Fibroblast of skin of right biceps (primary cell): Measurements from ENCODE around the gene NR1H4.
"Not testable (repeated sequence)": the region's sequence is repeated elsewhere in the genome, so short reads cannot be mapped to it uniquely, and the experiment has no call there.

Experiments used
- DNase-seq: peaks from one replicate; pipeline ENCODE4 v3.0.0-alpha.2; 2013

The NR1H4 gene

DNA sequence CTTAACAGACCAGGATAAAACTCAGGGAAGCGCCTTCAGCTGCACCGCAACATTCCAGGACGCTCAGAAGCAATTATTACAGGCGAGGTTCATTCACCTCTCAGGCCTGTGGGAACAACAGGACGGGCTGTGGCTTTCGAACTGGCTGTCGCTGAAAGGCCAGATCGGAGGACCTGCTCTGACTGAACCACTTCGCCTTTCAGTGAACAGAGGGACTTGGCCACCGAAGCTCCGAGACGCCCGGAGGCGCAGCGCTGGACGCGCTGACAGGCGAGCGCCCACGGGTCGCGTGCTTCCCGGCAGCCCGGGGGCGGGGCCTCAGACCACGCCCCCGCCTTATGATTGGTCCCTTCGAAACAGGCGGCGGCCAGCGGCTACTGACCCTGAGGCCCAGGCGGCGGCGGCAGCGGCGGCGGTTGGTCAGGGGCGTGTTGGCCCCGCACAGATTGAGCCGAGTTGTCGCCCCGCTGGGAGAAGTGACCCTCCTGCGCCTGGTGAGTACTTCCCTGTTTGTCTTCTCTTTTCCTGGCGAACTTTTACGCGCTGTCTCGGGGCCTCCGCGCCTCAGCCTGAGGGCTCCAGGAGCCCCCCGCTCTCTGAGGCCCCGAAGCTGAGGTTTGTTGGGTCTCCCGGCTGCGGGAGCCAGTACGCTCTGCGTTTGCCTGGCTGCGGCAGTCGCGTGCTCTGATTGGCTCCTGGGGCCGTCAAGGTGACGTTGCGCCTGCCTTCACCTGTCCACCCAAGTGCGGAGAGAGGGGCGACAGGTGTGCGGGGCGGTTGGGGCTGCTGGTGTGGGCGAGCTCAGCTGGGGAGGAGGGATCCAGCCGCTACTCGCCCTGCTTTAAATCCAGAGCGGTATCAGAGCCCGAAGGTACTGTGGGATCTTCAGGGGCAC, 99.9 kb downstream of the NR1H4 start, which contains the start of gene GAS2L3:
Gene GAS2L3 (plus strand): TSS at position 393 of the 895 bp plus-strand sequence. CDS start 21,221 bp downstream, outside the sequence.
- peak; percentile 79 for DNase-seq

DNA sequence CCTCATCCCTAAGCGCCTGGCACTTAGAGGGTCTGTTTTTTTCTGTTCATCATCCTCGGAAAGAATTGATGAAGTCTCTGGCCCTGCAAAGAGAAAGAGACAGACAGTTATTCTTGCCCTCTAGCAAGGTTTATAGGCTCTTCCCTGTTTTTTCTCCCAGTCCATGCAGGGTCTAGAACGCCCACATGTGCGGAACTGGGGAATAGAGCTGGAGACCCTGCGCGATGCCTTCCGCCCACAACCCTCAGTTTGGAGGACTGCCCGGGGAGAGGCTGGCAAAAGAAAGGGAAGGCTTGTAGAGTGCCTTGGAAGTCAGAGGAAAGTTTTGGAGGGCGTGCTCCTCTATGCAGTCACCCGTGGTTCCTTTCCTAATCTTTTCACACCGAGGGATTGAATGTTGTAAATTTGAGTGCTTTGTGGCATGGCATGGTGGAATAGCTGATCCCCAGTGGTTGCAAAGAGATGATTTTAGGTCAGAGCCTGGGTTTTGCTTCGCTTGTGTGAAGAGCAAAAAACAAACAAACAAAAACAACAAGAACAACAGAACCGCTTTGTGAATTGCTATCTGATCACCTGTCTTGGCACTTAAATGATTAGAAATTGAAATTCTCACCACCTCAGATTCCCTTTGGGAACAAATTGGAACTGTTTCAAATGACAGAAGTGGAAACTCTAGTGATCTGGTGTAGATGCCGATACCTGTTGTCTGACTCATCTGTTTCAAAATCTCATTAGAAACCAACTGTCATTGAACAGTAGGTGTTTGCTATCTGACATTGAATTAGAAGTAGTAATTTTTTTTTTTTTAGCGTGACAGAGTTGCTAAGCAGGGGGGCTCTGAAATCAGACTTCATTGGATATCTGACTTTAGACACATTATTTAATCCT, 100.8 kb downstream of the NR1H4 start:
- peak; percentile 11 for DNase-seq

DNA sequence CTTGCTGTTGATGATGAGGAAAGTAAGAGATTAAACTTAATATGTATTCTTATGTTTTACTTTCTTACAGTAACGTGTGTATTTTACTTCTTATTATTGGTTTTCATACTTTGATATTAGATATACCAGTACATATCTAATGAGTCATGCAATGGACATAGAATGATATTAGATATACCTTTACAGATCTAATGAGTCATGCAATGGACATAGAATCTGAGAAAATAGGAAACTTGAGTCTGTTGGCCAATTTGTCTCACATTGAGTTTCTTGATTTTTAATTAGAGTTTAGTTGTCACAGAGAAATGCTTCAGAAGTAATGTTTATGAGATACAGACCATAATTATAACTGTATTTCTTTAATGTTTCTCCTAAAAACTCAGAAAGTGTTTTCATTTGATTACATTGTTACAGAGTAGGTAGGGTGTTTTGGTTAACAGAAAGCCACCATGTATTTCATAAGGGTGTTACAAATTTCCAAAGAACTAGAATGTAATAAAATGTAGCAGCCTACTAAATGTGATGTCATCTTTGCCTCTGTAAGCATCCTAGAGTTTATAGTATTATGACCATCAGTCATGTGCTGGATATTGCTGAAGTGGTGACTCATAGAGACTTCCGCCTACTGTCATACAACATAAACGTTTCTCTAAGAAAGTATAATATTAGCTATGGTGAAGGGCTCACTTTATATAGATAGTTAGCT, 102.8 kb downstream of the NR1H4 start:
- DNase-seq, result peak; percentile 77

DNA sequence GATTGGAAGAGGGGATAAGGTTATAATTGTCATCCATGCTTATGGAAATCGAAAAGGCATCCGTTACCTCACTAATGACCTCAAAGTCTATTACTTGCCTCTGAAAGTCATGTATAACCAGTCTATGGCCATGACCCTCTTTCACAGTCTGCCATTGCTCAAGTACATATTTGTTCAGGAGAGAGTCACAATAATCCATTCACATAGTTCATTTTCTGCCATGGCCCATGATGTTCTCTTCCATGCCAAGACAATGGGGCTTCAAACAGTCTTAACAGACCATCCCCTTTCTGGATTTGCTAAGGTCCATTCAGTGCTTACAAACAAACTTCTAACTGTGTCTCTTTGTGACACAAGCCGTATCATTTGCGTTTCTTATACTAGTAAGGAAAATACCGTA, 105.3 kb downstream of the NR1H4 start:
- no peak for DNase-seq

DNA sequence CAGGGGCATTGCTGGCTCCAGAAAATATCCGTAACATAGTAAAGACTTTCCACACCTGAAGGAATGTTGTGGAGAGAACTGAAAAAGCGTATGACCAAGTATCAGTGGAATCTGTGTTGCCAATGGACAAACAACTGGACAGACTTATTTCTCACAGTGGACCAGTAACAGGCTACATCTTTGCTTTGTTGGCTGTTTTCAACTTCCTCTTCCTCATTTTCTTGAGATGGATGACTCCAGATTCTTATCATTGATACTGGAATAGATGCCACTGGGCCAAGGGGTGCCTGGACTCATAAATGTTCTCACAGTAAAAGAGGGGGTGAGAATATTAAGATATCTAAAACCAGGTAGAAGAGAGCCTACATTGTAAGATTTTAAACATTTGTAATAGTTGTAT, 106.2 kb downstream of the NR1H4 start:
- DNase-seq, result no peak

DNA sequence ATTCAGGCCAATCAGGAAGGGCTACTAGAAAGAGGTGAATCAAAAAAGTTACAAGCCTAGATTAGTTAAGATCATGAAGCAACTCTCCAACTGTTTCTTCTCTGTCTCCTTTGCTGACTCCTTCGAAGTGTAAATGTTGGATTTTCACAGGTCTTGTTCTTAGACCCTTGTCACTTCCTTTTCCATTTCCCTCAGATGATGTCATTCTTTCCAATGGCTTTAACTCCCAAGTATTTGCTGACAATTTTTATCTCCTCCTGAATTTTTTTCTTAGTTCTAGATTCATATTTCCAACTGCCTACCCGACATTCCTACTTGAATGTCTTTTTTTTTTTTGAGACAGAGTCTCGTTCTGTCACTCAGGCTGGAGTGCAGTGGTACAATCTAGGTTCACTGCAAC, 110.6 kb downstream of the NR1H4 start:
- DNase-seq, result no peak

DNA sequence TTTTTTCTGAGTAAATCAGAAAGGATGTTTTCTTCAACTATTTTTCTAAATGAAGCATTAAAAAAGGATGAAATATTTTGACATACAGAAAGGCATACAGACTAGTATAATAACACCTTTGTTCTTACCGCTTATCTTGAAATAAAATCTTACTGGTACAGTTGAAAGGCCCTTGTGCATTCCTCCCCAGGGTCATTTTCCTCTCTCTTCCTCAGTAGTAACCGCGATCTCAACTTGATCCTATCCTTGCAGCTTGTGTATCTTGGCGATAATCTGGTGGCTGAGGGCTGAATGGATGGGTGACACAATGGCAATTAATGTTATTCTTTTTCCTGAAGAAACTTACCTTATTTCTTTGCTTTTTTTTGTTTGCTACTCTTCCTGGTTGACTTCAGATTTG, 118.3 kb downstream of the NR1H4 start:
- no peak for DNase-seq

DNA sequence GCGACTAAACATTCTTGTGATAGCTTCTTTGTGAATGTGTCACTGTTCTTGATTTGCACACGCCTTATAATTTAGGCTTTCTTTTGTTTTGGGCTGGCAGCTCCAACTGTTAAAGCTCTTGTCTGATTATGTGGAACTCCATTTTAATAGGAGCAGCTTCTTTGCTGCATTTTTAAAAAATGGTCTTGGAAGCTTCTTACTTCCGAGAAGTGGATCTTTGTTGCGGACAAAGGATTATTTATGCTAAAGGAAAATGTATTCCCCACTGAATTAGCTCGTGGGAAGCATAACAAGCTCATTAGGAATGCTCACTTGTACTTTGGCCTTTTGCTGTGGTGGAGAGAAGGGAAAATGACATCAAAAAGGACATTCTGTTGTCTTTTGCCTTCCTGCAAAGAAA, 119.8 kb downstream of the NR1H4 start:
- peak; percentile 14 for DNase-seq

DNA sequence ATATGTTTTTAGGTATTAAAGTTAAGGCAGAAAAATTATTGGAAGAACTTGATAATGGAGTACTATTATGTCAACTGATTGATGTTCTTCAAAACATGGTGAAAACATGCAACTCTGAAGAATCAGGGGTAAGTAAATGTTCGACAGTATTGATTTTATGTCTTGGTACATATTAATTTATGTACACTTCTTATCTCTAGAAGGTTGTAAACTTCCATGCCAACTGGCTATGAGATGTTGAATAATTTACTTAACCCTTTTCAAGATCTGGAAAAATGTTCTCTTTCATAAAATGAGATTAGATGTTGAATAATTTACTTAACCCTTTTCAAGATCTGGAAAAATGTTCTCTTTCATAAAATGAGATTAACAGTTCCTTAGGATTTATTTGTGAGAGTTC, 128.0 kb downstream of the NR1H4 start:
- no peak for DNase-seq

DNA sequence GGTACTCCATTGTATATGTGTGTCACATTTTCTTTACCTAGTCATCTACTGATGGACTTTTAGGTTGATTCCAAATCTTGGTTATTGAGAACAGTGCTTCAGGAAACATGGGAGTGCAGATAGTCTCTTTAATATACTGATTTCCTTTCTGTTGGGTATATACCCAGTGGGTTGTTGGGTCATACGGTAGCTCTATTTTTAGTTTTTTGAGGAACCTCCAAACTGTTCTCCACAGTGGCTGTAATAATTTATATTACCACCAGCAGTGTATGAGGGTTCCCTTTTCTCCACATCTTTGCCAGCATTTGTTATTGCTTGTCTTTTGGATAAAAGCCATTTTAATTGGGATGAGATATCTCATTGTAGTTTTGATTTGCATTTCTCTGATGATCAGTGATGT, 129.3 kb downstream of the NR1H4 start:
- not testable (repeated sequence) for DNase-seq

DNA sequence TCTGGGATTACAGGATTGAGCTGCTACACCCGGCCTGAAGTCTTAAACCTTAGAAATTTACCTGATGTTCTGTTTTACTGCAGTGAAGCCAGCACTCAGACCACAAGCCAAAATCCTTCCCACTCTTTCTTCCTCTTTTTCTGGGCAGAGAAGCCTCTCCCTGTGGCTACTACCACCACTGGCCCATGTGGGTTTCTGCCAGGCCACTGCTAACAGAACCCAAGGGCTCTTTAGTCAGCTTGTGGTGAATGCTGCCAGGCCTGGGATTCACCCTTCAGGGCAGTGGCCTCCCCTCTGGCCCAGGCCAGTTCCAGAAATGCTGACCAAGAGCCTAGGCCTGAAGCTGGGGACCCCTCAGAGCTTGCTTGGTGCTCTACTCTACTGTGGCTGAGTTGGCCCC, 135.1 kb downstream of the NR1H4 start:
- no peak for DNase-seq

DNA sequence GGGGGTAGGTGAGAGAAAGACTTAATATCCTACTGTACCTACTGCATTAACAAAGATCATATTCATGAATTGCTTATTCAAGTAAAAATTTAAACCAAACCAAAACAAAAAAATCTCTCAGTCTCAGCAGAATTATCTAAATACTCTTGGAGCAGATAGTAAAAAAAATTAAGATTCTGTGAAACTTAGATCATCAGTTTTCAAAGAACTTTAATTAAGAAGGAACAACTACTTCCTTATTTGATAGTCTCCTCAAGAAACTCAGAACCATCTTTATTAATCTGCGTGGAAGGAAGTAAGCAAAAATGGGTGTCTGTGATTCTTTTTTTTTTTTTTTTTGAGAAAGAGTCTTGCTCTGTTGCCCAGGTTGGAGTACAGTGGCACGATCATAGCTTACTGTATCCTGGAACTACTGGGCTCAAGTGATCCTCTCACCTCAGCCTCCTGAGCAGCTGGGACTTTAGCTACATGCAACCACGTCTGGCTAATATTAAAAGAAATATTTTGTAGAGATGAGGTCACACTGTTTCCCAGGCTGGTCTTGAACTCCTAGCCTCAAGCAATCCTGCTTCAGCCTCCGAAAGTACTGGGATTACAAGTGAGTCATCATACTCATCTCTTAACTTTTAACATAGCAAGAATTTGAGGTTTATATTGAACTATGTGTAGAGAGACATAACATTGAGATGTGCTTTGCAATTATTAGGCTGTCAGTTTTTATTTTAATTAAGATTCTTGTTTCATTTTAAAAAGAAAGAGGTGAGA, 137.2 kb downstream of the NR1H4 start:
- DNase-seq, result peak; percentile 9

DNA sequence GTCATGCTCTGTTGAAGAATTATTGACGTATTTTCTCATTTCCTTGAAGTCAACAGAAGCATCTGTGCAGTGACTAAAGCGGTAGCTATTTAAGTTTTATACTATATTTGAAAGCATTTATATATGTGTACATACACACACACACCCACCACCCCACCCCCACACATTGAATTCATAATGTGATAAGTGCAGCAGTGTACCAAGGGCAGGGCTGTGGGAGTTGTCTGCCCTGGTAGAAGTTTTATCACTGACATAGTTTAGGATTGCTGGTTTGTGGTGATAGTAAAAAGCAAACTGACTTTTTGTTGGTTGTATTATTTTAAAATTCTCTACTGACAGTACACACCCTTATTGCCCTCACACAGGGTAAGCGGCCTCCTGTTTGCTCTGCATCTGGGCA, 138.9 kb downstream of the NR1H4 start:
- DNase-seq, result no peak
